D721Med (cell line): ENCODE data around the gene RNF130.

ENCODE experiments used
- DNase-seq: peaks from one replicate; pipeline ENCODE4 v3.0.0; 2011; ENCODE audit warnings: low spot score; ENCODE audit not compliant: insufficient read length
- FAIRE-seq: peaks from 2 replicates; lab custom pipeline; 2011; peaks lifted over from hg19 to GRCh38; lab: Jason Lieb, UNC
- TF ChIP-seq, protein P1 (sequence below): IDR thresholded peaks from 2 replicates; pipeline ENCODE4 v1.5.1; 2012; ENCODE audit warnings: mild to moderate bottlenecking, control low read depth; ENCODE audit not compliant: insufficient read depth; ENCODE audit errors: missing control alignments

The RNF130 gene

DNA sequence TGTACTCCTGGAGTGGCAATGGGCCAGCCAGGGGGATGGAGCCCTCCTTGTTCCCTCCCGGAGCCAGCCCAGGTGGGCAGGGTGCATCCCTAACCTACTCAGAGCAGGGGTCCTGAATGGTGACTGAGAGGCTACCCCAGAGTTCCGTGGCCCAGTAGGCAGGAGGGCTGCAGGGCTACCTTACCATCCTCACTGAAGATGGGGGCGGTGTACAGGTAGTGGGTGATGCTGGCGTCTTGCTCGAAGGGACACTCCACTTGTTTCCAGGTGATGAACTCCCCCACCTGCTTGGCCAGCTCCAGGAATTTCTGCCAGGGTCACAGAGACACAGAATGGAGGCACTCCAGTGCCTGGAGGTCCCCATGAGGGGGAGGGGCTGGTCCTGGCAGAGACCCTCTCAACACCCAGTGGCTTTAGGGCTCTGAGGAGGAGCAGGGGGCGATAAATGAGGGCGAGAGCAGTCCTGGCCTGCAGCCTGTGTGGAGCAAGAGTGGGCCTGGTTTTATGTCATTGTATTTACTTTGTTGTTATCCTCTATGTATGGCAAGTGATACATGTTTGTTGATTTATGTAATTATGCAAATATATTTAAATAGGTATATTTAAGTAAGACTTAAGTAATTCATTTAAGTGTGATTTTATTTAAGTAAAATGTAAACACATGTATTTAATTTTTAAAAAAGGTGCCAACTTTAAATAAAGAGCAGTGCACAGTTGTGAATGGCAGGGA lies 39.9 kb upstream of the RNF130 start:
- DNase-seq (no peak), FAIRE-seq (no peak)
- TF ChIP-seq, protein P1, sequence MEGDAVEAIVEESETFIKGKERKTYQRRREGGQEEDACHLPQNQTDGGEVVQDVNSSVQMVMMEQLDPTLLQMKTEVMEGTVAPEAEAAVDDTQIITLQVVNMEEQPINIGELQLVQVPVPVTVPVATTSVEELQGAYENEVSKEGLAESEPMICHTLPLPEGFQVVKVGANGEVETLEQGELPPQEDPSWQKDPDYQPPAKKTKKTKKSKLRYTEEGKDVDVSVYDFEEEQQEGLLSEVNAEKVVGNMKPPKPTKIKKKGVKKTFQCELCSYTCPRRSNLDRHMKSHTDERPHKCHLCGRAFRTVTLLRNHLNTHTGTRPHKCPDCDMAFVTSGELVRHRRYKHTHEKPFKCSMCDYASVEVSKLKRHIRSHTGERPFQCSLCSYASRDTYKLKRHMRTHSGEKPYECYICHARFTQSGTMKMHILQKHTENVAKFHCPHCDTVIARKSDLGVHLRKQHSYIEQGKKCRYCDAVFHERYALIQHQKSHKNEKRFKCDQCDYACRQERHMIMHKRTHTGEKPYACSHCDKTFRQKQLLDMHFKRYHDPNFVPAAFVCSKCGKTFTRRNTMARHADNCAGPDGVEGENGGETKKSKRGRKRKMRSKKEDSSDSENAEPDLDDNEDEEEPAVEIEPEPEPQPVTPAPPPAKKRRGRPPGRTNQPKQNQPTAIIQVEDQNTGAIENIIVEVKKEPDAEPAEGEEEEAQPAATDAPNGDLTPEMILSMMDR, result no peak

DNA sequence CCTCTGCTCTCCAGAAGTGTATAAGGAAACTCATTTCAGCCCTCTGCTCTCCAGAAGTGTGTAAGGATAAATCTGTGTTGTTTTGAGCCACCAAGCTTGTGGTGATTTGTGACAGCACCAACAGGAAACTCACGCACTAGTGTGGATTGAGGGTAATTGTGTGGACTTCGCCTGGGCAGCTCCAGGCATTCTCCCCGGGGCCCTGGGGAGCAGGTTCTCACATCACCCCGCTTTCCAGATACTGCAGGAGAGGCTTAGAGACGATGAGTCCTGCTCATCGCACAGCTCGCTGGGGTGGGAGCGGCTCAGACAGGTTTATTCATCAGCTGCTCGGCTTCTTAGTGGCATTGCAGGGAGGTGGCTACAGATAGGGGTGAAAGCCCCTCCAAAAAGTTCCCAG lies 38.4 kb upstream of the RNF130 start:
- DNase-seq (no peak), FAIRE-seq (no peak)
- TF ChIP-seq, protein P1, result no peak

DNA sequence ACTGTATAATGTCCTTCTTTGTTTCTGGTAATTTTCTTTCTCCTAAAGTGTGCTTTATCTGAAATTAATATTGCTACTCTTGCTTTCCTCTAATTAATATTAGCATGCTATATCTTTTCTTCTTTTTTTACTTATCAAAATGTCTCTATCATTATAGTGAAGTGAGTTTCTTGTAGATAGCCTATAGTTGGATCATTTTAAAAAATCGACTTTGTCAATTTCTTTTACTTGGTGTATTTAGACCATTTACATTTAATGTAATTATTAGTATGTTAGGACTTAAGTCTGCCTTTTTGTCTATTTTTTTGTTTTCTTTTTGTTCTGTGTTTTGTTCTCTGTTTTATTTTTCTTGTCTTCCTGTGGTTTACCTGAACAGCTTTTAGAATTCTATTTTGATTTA lies 35.4 kb upstream of the RNF130 start:
- DNase-seq (no peak), FAIRE-seq (no peak)
- TF ChIP-seq, protein P1, result no peak

DNA sequence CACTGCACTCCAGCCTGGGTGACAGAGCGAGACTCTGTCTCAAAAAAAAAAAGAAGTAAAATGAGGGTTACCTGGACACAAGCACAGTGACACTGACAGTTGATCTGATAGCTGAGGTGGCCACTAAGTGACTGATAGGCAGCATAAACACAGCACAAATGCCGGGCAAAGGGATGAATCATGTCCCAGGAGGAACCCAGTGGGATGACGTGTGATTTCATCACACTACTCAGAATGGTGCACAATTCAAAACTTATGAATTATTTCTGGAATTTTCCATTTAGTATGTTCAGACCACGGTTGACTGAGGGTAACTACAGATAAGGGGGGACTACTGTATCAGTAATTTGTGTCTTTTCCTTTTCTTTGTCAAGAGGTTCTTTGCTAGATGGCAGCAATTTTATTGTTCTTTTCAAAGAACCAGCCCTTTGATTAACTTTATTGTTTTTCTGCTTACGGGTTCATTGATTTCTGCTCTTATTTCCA lies 34.3 kb upstream of the RNF130 start:
- TF ChIP-seq, protein P1, result no peak
- no peak for FAIRE-seq
- DNase-seq, result no peak

DNA sequence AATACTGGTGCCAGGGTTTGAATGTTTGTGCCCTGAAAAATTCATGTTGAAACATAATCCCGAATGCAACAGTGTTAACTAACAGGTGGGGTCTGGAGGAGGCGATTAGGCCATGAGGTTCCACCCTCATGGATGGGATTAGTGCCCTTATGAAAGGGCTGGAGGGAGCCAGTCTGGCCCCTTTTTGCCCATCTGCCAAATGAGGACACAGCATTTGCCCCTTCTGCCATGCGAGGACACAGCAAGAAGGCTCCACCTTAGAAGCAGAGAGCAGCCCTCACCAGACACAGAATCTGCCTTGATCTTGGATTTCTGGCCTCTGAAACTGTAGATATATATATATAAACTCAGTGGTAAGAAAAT lies 32.6 kb upstream of the RNF130 start:
- DNase-seq (no peak), FAIRE-seq (no peak)
- TF ChIP-seq, protein P1, result no peak

DNA sequence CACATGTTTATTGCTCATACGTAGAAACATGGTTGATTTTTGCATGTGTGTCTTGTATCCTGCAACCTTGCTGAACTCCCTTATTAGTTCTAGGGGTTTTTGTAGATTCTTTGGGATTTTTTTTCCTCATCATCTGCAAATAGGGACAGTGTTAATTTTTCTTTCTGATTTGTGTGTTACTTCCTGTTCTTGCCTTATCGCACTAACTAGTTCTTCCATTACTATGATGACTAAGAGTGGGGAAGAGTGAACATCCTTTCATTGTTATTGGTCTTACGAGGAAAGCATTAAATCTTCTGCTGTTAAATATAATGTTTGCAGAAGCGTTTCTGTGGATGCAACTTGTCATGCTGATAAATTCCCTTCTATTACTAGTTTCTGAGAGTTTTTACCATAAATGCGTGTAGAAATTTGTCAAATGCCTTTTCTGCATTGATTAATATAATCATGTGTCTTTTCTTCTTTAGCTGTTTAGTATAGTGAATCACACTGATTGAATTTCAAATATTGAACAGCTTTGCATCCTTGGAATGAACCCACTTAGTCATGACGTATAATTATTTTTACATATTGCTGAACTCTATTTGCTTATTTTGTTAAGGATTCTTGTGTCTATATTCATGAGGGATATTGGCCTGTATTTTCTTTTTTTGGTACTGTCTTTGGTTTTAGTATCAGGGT lies 32.1 kb upstream of the RNF130 start:
- TF ChIP-seq, protein P1, result no peak
- FAIRE-seq (no peak), DNase-seq (no peak)

DNA sequence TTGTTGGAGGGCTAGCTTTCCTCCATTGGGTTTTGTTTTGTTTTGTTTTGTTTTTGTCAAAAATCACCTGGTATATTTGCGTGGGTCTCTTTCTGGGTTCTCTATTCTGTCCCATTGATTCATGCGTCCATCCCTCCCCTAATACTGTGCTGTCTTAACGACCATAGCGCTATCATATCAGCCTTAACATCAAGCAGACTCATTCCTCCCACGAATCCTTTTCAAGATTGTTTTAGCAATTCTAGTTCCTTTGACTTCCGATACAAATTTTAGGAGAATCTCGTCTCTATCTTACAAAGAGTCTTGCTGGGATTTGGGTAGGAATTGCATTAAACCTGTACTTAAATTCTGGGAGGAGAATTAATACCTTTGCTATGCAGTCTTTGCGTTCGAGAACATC lies 31.1 kb upstream of the RNF130 start:
- DNase-seq (no peak), FAIRE-seq (no peak)
- TF ChIP-seq, protein P1, result no peak
